Globus pallidus (tissue), 1 donor: ENCODE measurements around the gene CCDC7.
"Not testable (repeated sequence)": the region's sequence is repeated elsewhere in the genome, so short reads cannot be mapped to it uniquely, and the experiment has no call there.

Experiments used
- DNase-seq: peaks from one replicate; pipeline ENCODE4 v3.0.0-alpha.2; 2015; ENCODE audit warnings: low spot score

The CCDC7 gene

GRCh38 chr10:32887481-32887880 is 441.5 kb downstream of the CCDC7 start:
- DNase-seq = no peak

- DNase-seq = no peak
Observed at GRCh38 chr10:32888161-32888927, 442.4 kb downstream of the CCDC7 start.

- no peak for DNase-seq
Observed at GRCh38 chr10:32889631-32890212, 443.8 kb downstream of the CCDC7 start.

- DNase-seq = no peak
Observed at GRCh38 chr10:32890444-32890843, 444.5 kb downstream of the CCDC7 start.

- DNase-seq = no peak
Observed at GRCh38 chr10:32891261-32891660, 445.3 kb downstream of the CCDC7 start.

GRCh38 chr10:32893434-32893833 is 447.5 kb downstream of the CCDC7 start:
- no peak for DNase-seq

- no peak for DNase-seq
Observed at GRCh38 chr10:32893916-32894664, 448.1 kb downstream of the CCDC7 start.

- not testable (repeated sequence) for DNase-seq
Observed at GRCh38 chr10:32895200-32895968, 449.4 kb downstream of the CCDC7 start.

- DNase-seq = no peak
Observed at GRCh38 chr10:32901815-32902214, 455.9 kb downstream of the CCDC7 start.

GRCh38 chr10:32905466-32905865 is 459.5 kb downstream of the CCDC7 start:
- no peak for DNase-seq

GRCh38 chr10:32906595-32906994 is 460.7 kb downstream of the CCDC7 start:
- no peak for DNase-seq

GRCh38 chr10:32909456-32909855 is 463.5 kb downstream of the CCDC7 start:
- no peak for DNase-seq

- DNase-seq = not testable (repeated sequence)
Observed at GRCh38 chr10:32909970-32910369, 464.0 kb downstream of the CCDC7 start.

- no peak for DNase-seq
Observed at GRCh38 chr10:32911285-32912016, 465.5 kb downstream of the CCDC7 start.

GRCh38 chr10:32917817-32918216 is 471.9 kb downstream of the CCDC7 start:
- DNase-seq = not testable (repeated sequence)

- no peak for DNase-seq
Observed at GRCh38 chr10:32922170-32922569, 476.2 kb downstream of the CCDC7 start.

- no peak for DNase-seq
Observed at GRCh38 chr10:32923134-32923533, 477.2 kb downstream of the CCDC7 start.

GRCh38 chr10:32923849-32924248 is 477.9 kb downstream of the CCDC7 start:
- DNase-seq = no peak
